GM23338 (cell line): Measurements from ENCODE around the gene GAL3ST2. TPM values are rescaled to one million over a fixed set of nuclear protein-coding genes. Genes with fewer than 3 reads are reported as not detected.

Experiments used
- ATAC-seq: fragments of 200-7000 bp; cut with Tn5 transposase; 3 replicates; pipeline ENCODE4 v1.9.1; 2020
- DNase-seq: peaks from one replicate; pipeline ENCODE4 v3.0.0-alpha.2; 2015; ENCODE audit warnings: low spot score
- H2AFZ ChIP-seq: fragments of 200-600 bp; sonication (generic); 2 replicates; pipeline ENCODE4 v1.8.0; 2016; ENCODE audit warnings: antibody characterized with exemption, mild to moderate bottlenecking, moderate library complexity
- H3F3A ChIP-seq: fragments of 200-600 bp; sonication (generic); replicated peaks from 2 replicates; pipeline ENCODE4 v1.8.0; 2017; ENCODE audit warnings: antibody characterized with exemption, mixed run types, low read depth
- H3K27ac ChIP-seq: fragments of 200-600 bp; sonication (generic); 2 replicates; pipeline ENCODE4 v1.6.1; 2016; ENCODE audit warnings: low read depth
- H3K27me3 ChIP-seq: fragments of 200-600 bp; sonication (generic); 2 replicates; pipeline ENCODE4 v1.8.0; 2016; ENCODE audit warnings: mild to moderate bottlenecking, mixed run types, moderate library complexity; ENCODE audit not compliant: insufficient read depth
- H3K36me3 ChIP-seq: fragments of 200-600 bp; sonication (generic); 2 replicates; pipeline ENCODE4 v1.8.0; 2016; ENCODE audit warnings: mild to moderate bottlenecking; ENCODE audit not compliant: insufficient read depth
- H3K4me1 ChIP-seq: fragments of 200-600 bp; sonication (generic); 2 replicates; pipeline ENCODE4 v1.8.0; 2016; ENCODE audit warnings: mild to moderate bottlenecking, moderate library complexity; ENCODE audit not compliant: insufficient read depth
- H3K4me2 ChIP-seq: fragments of 200-600 bp; sonication (generic); 2 replicates; pipeline ENCODE4 v1.7.1; 2017; ENCODE audit warnings: mixed run types
- H3K4me3 ChIP-seq: fragments of 200-600 bp; sonication (generic); 2 replicates; pipeline ENCODE4 v1.6.1; 2016; ENCODE audit warnings: mixed run types
- H3K79me2 ChIP-seq: fragments of 200-600 bp; sonication (generic); replicated peaks from 2 replicates; pipeline ENCODE4 v1.8.0; 2017; ENCODE audit warnings: mild to moderate bottlenecking; ENCODE audit not compliant: insufficient read depth
- H3K9me2 ChIP-seq: fragments of 200-600 bp; sonication (generic); 2 replicates; pipeline ENCODE4 v1.8.0; 2017; ENCODE audit not compliant: insufficient read depth
- H4K20me1 ChIP-seq: fragments of 200-600 bp; sonication (generic); replicated peaks from 2 replicates; pipeline ENCODE4 v1.8.0; 2017; ENCODE audit warnings: mild to moderate bottlenecking; ENCODE audit not compliant: insufficient read depth
- H3K27ac Mint-ChIP-seq: 2 replicates; pipeline ENCODE4 v1.8.0; 2020; ENCODE audit warnings: inconsistent platforms, mild to moderate bottlenecking, moderate library complexity, mixed read lengths
- H3K27me3 Mint-ChIP-seq: 3 replicates; pipeline ENCODE4 v1.8.0; 2022; ENCODE audit warnings: low read depth, mild to moderate bottlenecking, moderate library complexity, mixed read lengths, inconsistent platforms; ENCODE audit not compliant: insufficient read depth, poor library complexity
- H3K36me3 Mint-ChIP-seq: 3 replicates; pipeline ENCODE4 v1.8.0; 2021; ENCODE audit warnings: low read depth, mild to moderate bottlenecking, inconsistent platforms, moderate library complexity, mixed read lengths
- H3K4me1 Mint-ChIP-seq: 3 replicates; pipeline ENCODE4 v1.8.0; 2020; ENCODE audit warnings: mild to moderate bottlenecking, inconsistent platforms, mixed read lengths
- H3K4me3 Mint-ChIP-seq: 3 replicates; pipeline ENCODE4 v1.8.0; 2021; ENCODE audit warnings: moderate library complexity, mild to moderate bottlenecking, inconsistent platforms, mixed read lengths
- H3K9me3 Mint-ChIP-seq: 3 replicates; pipeline ENCODE4 v1.8.0; 2020; ENCODE audit warnings: moderate library complexity, mild to moderate bottlenecking, inconsistent platforms, mixed read lengths
- CREB1 ChIP-seq: fragments of 250-450 bp; sonication (Bioruptor Pico); IDR thresholded peaks from 2 replicates; pipeline ENCODE4 v1.5.0; 2020; ENCODE audit warnings: low read depth, mild to moderate bottlenecking, moderate library complexity
- CTCF ChIP-seq, 2 experiments: fragments of 200-600 bp in 1 of 2; sonication (generic) in 1 of 2; conservative IDR thresholded peaks; 2 replicates each; pipeline versions ENCODE4 v1.5.1 to v1.6.1; 2016 to 2017; ENCODE audit warnings: antibody characterized with exemption in 2 of 2, low read depth in 2 of 2, mild to moderate bottlenecking in 2 of 2, moderate library complexity in 1 of 2
- ETS1 ChIP-seq: IDR thresholded peaks from 2 replicates; pipeline ENCODE4 v1.6.1; 2016; ENCODE audit warnings: antibody characterized with exemption
- EZH2 ChIP-seq: fragments of 200-600 bp; sonication (generic); IDR thresholded peaks from one replicate; pipeline ENCODE4 v1.8.0; 2017; ENCODE audit warnings: antibody characterized with exemption, mild to moderate bottlenecking, low read depth; ENCODE audit not compliant: unreplicated experiment
- EZH2phosphoT487 ChIP-seq: fragments of 200-600 bp; sonication (generic); IDR thresholded peaks from one replicate; pipeline ENCODE4 v1.8.1; 2018; ENCODE audit warnings: antibody characterized with exemption; ENCODE audit not compliant: unreplicated experiment
- JUNB ChIP-seq: IDR thresholded peaks from one replicate; pipeline ENCODE4 v1.6.1; 2016; ENCODE audit warnings: antibody characterized with exemption; ENCODE audit not compliant: unreplicated experiment
- NANOG ChIP-seq: IDR thresholded peaks from 2 replicates; pipeline ENCODE4 v1.6.1; 2016; ENCODE audit warnings: antibody characterized with exemption, borderline replicate concordance
- POLR2AphosphoS5 ChIP-seq: IDR thresholded peaks from 2 replicates; pipeline ENCODE4 v1.6.1; 2016; ENCODE audit warnings: antibody characterized with exemption, low read depth
- REST ChIP-seq: IDR thresholded peaks from one replicate; pipeline ENCODE4 v1.6.1; 2018; ENCODE audit warnings: antibody characterized with exemption; ENCODE audit not compliant: unreplicated experiment
- STAT1 ChIP-seq: IDR thresholded peaks from one replicate; pipeline ENCODE4 v1.6.1; 2016; ENCODE audit warnings: antibody characterized with exemption; ENCODE audit not compliant: unreplicated experiment
- ZNF114 ChIP-seq: fragments of 250-450 bp; sonication (Bioruptor Pico); IDR thresholded peaks from 2 replicates; pipeline ENCODE4 v1.5.0; 2020; ENCODE audit warnings: mild to moderate bottlenecking, moderate library complexity
- ZNF331 ChIP-seq: fragments of 250-450 bp; sonication (Bioruptor Pico); IDR thresholded peaks from 2 replicates; pipeline ENCODE4 v1.5.0; 2020; ENCODE audit warnings: low read depth, mild to moderate bottlenecking, moderate library complexity
- polyA plus RNA-seq: library from polyadenylated mRNA; unstranded; fragments of >200 nt; fragmentation: Nextera tagmentation; extraction: Ambion mirVana; gene quantifications from 2 replicates; pipeline ENCODE4 v1.2.1, GENCODE V29; 2016
- total RNA-seq: library from RNA; depleted of rRNA; stranded (reverse); fragments of >200 nt; shearing (Covaris generic); gene quantifications from 2 replicates; pipeline ENCODE4 v1.2.3, GENCODE V29; 2014
- TF ChIP-seq, protein P1 (sequence below): fragments of 250-450 bp; sonication (Bioruptor Pico); IDR thresholded peaks from 2 replicates; pipeline ENCODE4 v1.5.0; 2020; ENCODE audit warnings: mild to moderate bottlenecking, moderate library complexity

The GAL3ST2 gene
- total and polyA plus RNA-seq, 2 experiments from 2014 or later: 0.19 to 0.24 TPM

DNA sequence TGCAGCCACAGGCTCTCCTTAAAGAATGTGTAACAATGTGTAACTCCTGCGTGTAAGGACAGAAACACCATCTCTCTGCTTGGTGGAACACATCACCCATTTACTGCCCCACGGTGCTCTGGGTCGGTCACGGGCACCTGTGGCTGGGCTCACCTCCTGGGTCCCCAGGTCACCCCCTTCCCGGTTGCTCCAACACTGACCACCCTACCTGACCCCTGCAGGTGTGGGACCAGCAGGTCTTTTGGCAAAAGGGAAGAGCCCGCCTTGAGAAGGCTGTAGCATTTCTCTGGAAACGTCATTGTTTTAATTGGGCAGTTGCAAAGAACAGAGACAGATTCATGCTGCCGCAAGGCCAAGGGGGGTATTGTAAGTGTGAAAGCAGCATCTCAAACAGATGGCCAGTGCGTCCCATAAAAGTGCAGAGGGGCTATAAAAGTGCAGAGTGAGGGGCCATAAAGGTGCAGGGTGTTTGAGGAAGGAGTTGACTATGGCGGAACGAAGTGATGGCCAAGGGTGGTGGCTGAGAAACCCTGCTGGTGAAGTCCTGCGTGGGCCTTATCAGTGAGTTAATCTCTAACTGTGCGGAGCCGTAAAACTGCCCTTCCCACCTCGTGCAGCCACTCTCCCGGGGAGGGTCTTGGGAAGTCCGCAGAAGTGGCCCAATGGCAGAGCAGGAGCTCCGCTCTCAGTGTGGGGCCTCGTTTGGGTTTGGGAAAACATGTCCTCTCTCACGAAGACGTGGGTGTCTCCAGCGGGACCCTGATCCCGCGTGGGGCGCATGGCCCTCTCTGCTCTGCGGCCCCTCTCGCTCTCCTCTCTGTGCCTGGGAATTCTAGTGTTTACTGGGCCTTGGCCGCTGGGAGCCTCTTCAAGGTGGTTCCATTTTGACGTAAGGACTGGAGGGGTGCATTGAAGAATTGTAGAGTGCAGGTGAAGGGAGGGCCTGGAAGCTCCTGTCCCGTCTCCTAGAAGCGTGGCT, 18.7 kb downstream of the GAL3ST2 start:
- H3K27me3 ChIP-seq: no peaks in the 10 kb centered on the region
- Mint-ChIP-seq H3K27ac (no peak overlapping the region), H3K27me3 (peaks cover 8% of the 10 kb centered on the region), H3K4me1 (peaks cover 18% of the 10 kb centered on the region), H3K9me3 (peaks cover 11% of the 10 kb centered on the region), H3K4me3 (no peak overlapping the region), H3K36me3 (peaks cover 6% of the 10 kb centered on the region)
- H3K79me2 ChIP-seq: no peaks in the 10 kb centered on the region
- no peak overlapping the region for H3K4me2 ChIP-seq
- H2AFZ ChIP-seq: no peak overlapping the region
- H3K4me3 ChIP-seq: no peak overlapping the region
- H4K20me1 ChIP-seq: no peaks in the 10 kb centered on the region
- H3F3A ChIP-seq: peaks cover 4% of the 10 kb centered on the region; the same call in 1 of the 2 replicates
- no peak overlapping the region for H3K27ac ChIP-seq
- H3K36me3 ChIP-seq: no peaks in the 10 kb centered on the region; the same call in 1 of the 2 replicates
- TF ChIP-seq POLR2AphosphoS5 (no peak), CREB1 (CRISPR knock-in tag) (no peak), NANOG (no peak), ETS1 (no peak), STAT1 (no peak), JUNB (no peak), REST (no peak), EZH2phosphoT487 (no peak), CTCF (conservative IDR thresholded peaks at IDR 0.05; ENCODE audit: low read depth in 2 of 2) (no peak), ZNF331 (no peak), EZH2 (no peak), ZNF114 (CRISPR knock-in tag) (no peak)
- TF ChIP-seq, protein P1, sequence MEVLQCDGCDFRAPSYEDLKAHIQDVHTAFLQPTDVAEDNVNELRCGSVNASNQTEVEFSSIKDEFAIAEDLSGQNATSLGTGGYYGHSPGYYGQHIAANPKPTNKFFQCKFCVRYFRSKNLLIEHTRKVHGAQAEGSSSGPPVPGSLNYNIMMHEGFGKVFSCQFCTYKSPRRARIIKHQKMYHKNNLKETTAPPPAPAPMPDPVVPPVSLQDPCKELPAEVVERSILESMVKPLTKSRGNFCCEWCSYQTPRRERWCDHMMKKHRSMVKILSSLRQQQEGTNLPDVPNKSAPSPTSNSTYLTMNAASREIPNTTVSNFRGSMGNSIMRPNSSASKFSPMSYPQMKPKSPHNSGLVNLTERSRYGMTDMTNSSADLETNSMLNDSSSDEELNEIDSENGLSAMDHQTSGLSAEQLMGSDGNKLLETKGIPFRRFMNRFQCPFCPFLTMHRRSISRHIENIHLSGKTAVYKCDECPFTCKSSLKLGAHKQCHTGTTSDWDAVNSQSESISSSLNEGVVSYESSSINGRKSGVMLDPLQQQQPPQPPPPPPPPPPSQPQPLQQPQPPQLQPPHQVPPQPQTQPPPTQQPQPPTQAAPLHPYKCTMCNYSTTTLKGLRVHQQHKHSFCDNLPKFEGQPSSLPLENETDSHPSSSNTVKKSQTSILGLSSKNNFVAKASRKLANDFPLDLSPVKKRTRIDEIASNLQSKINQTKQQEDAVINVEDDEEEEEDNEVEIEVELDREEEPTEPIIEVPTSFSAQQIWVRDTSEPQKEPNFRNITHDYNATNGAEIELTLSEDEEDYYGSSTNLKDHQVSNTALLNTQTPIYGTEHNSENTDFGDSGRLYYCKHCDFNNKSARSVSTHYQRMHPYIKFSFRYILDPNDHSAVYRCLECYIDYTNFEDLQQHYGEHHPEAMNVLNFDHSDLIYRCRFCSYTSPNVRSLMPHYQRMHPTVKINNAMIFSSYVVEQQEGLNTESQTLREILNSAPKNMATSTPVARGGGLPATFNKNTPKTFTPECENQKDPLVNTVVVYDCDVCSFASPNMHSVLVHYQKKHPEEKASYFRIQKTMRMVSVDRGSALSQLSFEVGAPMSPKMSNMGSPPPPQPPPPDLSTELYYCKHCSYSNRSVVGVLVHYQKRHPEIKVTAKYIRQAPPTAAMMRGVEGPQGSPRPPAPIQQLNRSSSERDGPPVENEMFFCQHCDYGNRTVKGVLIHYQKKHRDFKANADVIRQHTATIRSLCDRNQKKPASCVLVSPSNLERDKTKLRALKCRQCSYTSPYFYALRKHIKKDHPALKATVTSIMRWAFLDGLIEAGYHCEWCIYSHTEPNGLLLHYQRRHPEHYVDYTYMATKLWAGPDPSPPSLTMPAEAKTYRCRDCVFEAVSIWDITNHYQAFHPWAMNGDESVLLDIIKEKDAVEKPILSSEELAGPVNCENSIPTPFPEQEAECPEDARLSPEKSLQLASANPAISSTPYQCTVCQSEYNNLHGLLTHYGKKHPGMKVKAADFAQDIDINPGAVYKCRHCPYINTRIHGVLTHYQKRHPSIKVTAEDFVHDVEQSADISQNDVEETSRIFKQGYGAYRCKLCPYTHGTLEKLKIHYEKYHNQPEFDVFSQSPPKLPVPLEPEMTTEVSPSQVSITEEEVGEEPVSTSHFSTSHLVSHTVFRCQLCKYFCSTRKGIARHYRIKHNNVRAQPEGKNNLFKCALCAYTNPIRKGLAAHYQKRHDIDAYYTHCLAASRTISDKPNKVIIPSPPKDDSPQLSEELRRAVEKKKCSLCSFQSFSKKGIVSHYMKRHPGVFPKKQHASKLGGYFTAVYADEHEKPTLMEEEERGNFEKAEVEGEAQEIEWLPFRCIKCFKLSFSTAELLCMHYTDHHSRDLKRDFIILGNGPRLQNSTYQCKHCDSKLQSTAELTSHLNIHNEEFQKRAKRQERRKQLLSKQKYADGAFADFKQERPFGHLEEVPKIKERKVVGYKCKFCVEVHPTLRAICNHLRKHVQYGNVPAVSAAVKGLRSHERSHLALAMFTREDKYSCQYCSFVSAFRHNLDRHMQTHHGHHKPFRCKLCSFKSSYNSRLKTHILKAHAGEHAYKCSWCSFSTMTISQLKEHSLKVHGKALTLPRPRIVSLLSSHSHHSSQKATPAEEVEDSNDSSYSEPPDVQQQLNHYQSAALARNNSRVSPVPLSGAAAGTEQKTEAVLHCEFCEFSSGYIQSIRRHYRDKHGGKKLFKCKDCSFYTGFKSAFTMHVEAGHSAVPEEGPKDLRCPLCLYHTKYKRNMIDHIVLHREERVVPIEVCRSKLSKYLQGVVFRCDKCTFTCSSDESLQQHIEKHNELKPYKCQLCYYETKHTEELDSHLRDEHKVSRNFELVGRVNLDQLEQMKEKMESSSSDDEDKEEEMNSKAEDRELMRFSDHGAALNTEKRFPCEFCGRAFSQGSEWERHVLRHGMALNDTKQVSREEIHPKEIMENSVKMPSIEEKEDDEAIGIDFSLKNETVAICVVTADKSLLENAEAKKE (CRISPR knock-in tag): no peak
- DNase-seq (no peak), ATAC-seq (no peak)
- H3K4me1 ChIP-seq: peaks cover 11% of the 10 kb centered on the region; the same call in 1 of the 2 replicates
- H3K9me2 ChIP-seq: no peaks in the 10 kb centered on the region
